CD14-positive monocyte (primary cell): ENCODE data around the gene CLPX. TPM values are rescaled to one million over a fixed set of nuclear protein-coding genes. Genes with fewer than 3 reads are reported as not detected.

Source experiments
- DNase-seq, 3 donors: peaks; one replicate each; pipeline ENCODE4 v3.0.0-alpha.2; 2011 to 2022
- H2AFZ ChIP-seq: 2 replicates; pipeline ENCODE4 v1.6.0; 2012; ENCODE audit warnings: mild to moderate bottlenecking, low read depth, low read length, inconsistent platforms; ENCODE audit not compliant: insufficient read depth, poor library complexity, severe bottlenecking
- H3K27ac ChIP-seq, 2 donors: 1 replicate in 1 of 2; 2 replicates in 1 of 2; pipeline ENCODE4 v1.5.1; 2012 to 2013; ENCODE audit warnings: low read length in 2 of 2, control low read depth in 1 of 2, inconsistent platforms in 1 of 2, low read depth in 1 of 2, mild to moderate bottlenecking in 1 of 2
- H3K27me3 ChIP-seq, 2 donors: one replicate each; pipeline versions ENCODE4 v1.6.0 to v1.6.1; 2011 to 2013; ENCODE audit warnings: low read length in 2 of 2; ENCODE audit not compliant: control insufficient read depth in 2 of 2, insufficient read depth in 2 of 2
- H3K36me3 ChIP-seq, 2 donors: replicated peaks in 1 of 2; 1 replicate in 1 of 2; 2 replicates in 1 of 2; pipeline versions ENCODE4 v1.5.1 to v1.6.1; 2012 to 2013; ENCODE audit warnings: low read length in 2 of 2, control low read depth in 1 of 2, inconsistent platforms in 1 of 2, mild to moderate bottlenecking in 1 of 2; ENCODE audit not compliant: insufficient read depth in 2 of 2, control insufficient read depth in 1 of 2
- H3K4me1 ChIP-seq, 2 donors: 1 replicate in 1 of 2; 2 replicates in 1 of 2; pipeline versions ENCODE4 v1.5.1 to v1.6.1; 2012 to 2013; ENCODE audit warnings: low read length in 2 of 2, control low read depth in 1 of 2, inconsistent platforms in 1 of 2, mild to moderate bottlenecking in 1 of 2, moderate library complexity in 1 of 2; ENCODE audit not compliant: insufficient read depth in 2 of 2, control insufficient read depth in 1 of 2
- H3K4me2 ChIP-seq: replicated peaks from 2 replicates; pipeline ENCODE3; 2012; ENCODE audit warnings: low read length, moderate library complexity, mild to moderate bottlenecking; ENCODE audit not compliant: poor library complexity, severe bottlenecking; ENCODE audit errors: extremely low read depth
- H3K4me3 ChIP-seq, 3 experiments: fragments of 200-600 bp in 1 of 3; sonication (generic) in 1 of 3; replicated peaks in 1 of 3; 1 replicate in 2 of 3; 2 replicates in 1 of 3; pipeline ENCODE4 v1.5.1; 2011 to 2013; ENCODE audit warnings: low read length in 3 of 3, mild to moderate bottlenecking in 3 of 3, control low read depth in 2 of 3, low read depth in 2 of 3, inconsistent platforms in 1 of 3, moderate library complexity in 1 of 3
- H3K79me2 ChIP-seq: 2 replicates; pipeline ENCODE4 v1.6.0; 2012; ENCODE audit warnings: mild to moderate bottlenecking, control low read depth, inconsistent platforms, low read length, moderate library complexity; ENCODE audit not compliant: insufficient read depth
- H3K9ac ChIP-seq: 2 replicates; pipeline ENCODE4 v1.6.0; 2017; ENCODE audit warnings: low read length, mild to moderate bottlenecking; ENCODE audit not compliant: insufficient read depth, poor library complexity, severe bottlenecking
- H3K9me3 ChIP-seq, 2 donors: replicated peaks in 1 of 2; 1 replicate in 1 of 2; 2 replicates in 1 of 2; pipeline versions ENCODE4 v1.5.1 to v1.6.1; 2012 to 2013; ENCODE audit warnings: low read length in 2 of 2, control low read depth in 1 of 2; ENCODE audit not compliant: control insufficient read depth in 1 of 2, insufficient read depth in 1 of 2
- H4K20me1 ChIP-seq: 2 replicates; pipeline ENCODE4 v1.6.0; 2012; ENCODE audit warnings: mild to moderate bottlenecking, low read length, control low read depth, moderate library complexity; ENCODE audit not compliant: insufficient read depth
- H3K27ac Mint-ChIP-seq, 7 donors: one replicate each; pipeline ENCODE4 v1.8.0; 2020; ENCODE audit warnings: mild to moderate bottlenecking in 7 of 7, mixed read lengths in 7 of 7, moderate library complexity in 6 of 7, inconsistent platforms in 2 of 7
- H3K27me3 Mint-ChIP-seq, 3 donors: one replicate each; pipeline ENCODE4 v1.8.0; 2021 to 2022; ENCODE audit warnings: low read depth in 3 of 3, mild to moderate bottlenecking in 3 of 3, mixed read lengths in 3 of 3, moderate library complexity in 3 of 3, inconsistent platforms in 1 of 3
- H3K36me3 Mint-ChIP-seq, 2 donors: one replicate each; pipeline ENCODE4 v1.8.0; 2020; ENCODE audit warnings: mixed read lengths in 2 of 2, inconsistent platforms in 1 of 2, mild to moderate bottlenecking in 1 of 2
- H3K4me1 Mint-ChIP-seq: one replicate; pipeline ENCODE4 v1.8.0; 2020; ENCODE audit warnings: mild to moderate bottlenecking, mixed read lengths
- H3K4me3 Mint-ChIP-seq, 2 donors: one replicate each; pipeline ENCODE4 v1.8.0; 2020; ENCODE audit warnings: mild to moderate bottlenecking in 2 of 2, mixed read lengths in 2 of 2, moderate library complexity in 1 of 2
- H3K9me3 Mint-ChIP-seq, 7 donors: one replicate each; pipeline ENCODE4 v1.8.0; 2020 to 2022; ENCODE audit warnings: mixed read lengths in 7 of 7, mild to moderate bottlenecking in 6 of 7, moderate library complexity in 6 of 7, inconsistent platforms in 2 of 7
- CTCF ChIP-seq: fragments of 200-600 bp; IDR thresholded peaks from one replicate; pipeline ENCODE4 v1.8.0; 2022; ENCODE audit warnings: antibody characterized with exemption, mild to moderate bottlenecking
- WGBS: methylation state at CpG from one replicate; pipeline ENCODE4 v1.1.5; 2013; ENCODE audit warnings: missing lambda C conversion rate; ENCODE audit not compliant: insufficient coverage; 5-methylcytosine and 5-hydroxymethylcytosine counted together
- intact Hi-C, 2 donors: fragments of 100-400 bp; cut with micrococcal nuclease; formaldehyde crosslinking; loops; one replicate each; pipeline versions ENCODE4 v1.15.0 to v1.15.1; 2023
- polyA plus RNA-seq, 3 donors: library from polyadenylated mRNA; depleted of rRNA in 1 of 3; unstranded in 2 of 3; stranded (reverse) in 1 of 3; fragments of 300-500 nt in 2 of 3; fragments of >200 nt in 1 of 3; fragmentation: Illumina TruSeq in 2 of 3; gene quantifications; 1 replicate in 2 of 3; 2 replicates in 1 of 3; pipeline ENCODE4 v1.2.3, GENCODE V29; 2012 to 2021

The CLPX gene
- polyA plus RNA-seq, 3 donors, result 15.2 to 24.9 (median 20.0) TPM

- DNase-seq, result no peak
- Histone ChIP-seq H3K4me3 (no peak overlapping the region), H3K4me2 (no peak overlapping the region), H3K4me1 (no peaks in the 10 kb centered on the region), H2AFZ (no peak overlapping the region), H3K27ac (no peak overlapping the region), H3K9ac (no peak overlapping the region), H3K36me3 (no peaks in the 10 kb centered on the region), H3K79me2 (no peaks in the 10 kb centered on the region), H3K27me3 (no peaks in the 10 kb centered on the region), H4K20me1 (no peaks in the 10 kb centered on the region), H3K9me3 (no peaks in the 10 kb centered on the region)
- Mint-ChIP-seq H3K9me3 (peaks cover 0 to 2% (median 0%) of the 10 kb centered on the region in 7 donors), H3K4me1 (peaks cover 3% of the 10 kb centered on the region), H3K27ac (no peak overlapping the region), H3K4me3 (no peak overlapping the region), H3K36me3 (no peaks in the 10 kb centered on the region), H3K27me3 (peaks cover 0 to 9% (median 2%) of the 10 kb centered on the region in 3 donors)
- no peak for TF ChIP-seq CTCF
- no CpG with 5 or more reads among the region's 3 CpGs for WGBS
- intact Hi-C loops, result no loop called here
These were observed 34.0 kb upstream of the CLPX start for GRCh38 chr15:65219137-65219536.

- Histone ChIP-seq H3K27me3 (no peaks in the 10 kb centered on the region), H3K9ac (no peak overlapping the region), H3K79me2 (no peaks in the 10 kb centered on the region), H3K4me3 (no peak overlapping the region), H2AFZ (no peak overlapping the region), H3K36me3 (no peaks in the 10 kb centered on the region), H3K27ac (no peak overlapping the region), H3K9me3 (no peaks in the 10 kb centered on the region), H3K4me1 (no peaks in the 10 kb centered on the region), H3K4me2 (no peak overlapping the region), H4K20me1 (no peaks in the 10 kb centered on the region)
- Mint-ChIP-seq H3K4me3 (no peak overlapping the region), H3K27me3 (peaks cover 0 to 5% (median 2%) of the 10 kb centered on the region in 3 donors), H3K4me1 (no peaks in the 10 kb centered on the region), H3K9me3 (peaks cover 0 to 3% (median 0%) of the 10 kb centered on the region in 7 donors), H3K36me3 (no peaks in the 10 kb centered on the region), H3K27ac (no peak overlapping the region)
- WGBS, result 74% methylated on average over 5 of the region's 10 CpGs
- intact Hi-C loops, result no loop called here
- TF ChIP-seq CTCF, result no peak
- DNase-seq, result no peak
These were observed 32.7 kb upstream of the CLPX start for GRCh38 chr15:65217526-65218482.
